Measurements from ENCODE around the gene FGF14. TPM values are rescaled to one million over a fixed set of nuclear protein-coding genes. Genes with fewer than 3 reads are reported as not detected.
A peak's percentile ranks its signal among the peaks of the same experiment; 100 is the strongest.

FGF14 gene
- polyA plus RNA-seq, 1 of the 3 experiments (the other 2 are of a cell fraction): 0.20 TPM

GRCh38 chr13:102310691-102311418 is 91.0 kb downstream of the FGF14 start:
- no peak for TF ChIP-seq MEF2A (IDR thresholded peaks at IDR 0.05; ENCODE audit: borderline replicate concordance, low read depth)
- no peak for TF ChIP-seq CHD2 (IDR thresholded peaks at IDR 0.05; ENCODE audit: low read length, partially characterized antibody)
- TF ChIP-seq ELF1 (IDR thresholded peaks at IDR 0.05): no peak
- TF ChIP-seq NFIC (IDR thresholded peaks at IDR 0.05; ENCODE audit: borderline replicate concordance): no peak
- no peak for TF ChIP-seq NRF1 (IDR thresholded peaks at IDR 0.05; ENCODE audit: low read depth, low read length)
- no peak for TF ChIP-seq TAF1 (IDR thresholded peaks at IDR 0.05; ENCODE audit: borderline replicate concordance, low read depth, low read length)
- no peak for TF ChIP-seq GABPA (IDR thresholded peaks at IDR 0.05; ENCODE audit: low read depth)
- no peak for TF ChIP-seq EP300 (IDR thresholded peaks at IDR 0.05; ENCODE audit: borderline replicate concordance in 1 of 2, low read depth in 1 of 2, low read length in 1 of 2)
- no peak for TF ChIP-seq RFX5 (IDR thresholded peaks at IDR 0.05; ENCODE audit: low read length)
- no peak for TF ChIP-seq EZH2phosphoT487 (IDR thresholded peaks at IDR 0.05; ENCODE audit: borderline replicate concordance, low read depth)
- no peak for TF ChIP-seq CTCF (IDR thresholded peaks at IDR 0.05)
- TF ChIP-seq PBX3 (IDR thresholded peaks at IDR 0.05): no peak
- no peak for TF ChIP-seq POLR2AphosphoS5 (IDR thresholded peaks at IDR 0.05; ENCODE audit: low read depth, low read length)
- no peak for TF ChIP-seq MAX (IDR thresholded peaks at IDR 0.05; ENCODE audit: low read depth)
- H3K27ac ChIP-seq (ENCODE audit: low read depth in 2 of 2, low read length in 1 of 2): peak overlapping the region in 1 of 2 experiments; percentile 1; a peak in 1 of 4 replicates
- no peak for DNase-seq
- no peak overlapping the region for H3K9ac ChIP-seq
- 81% methylated on average over 4 of the region's 4 CpGs for WGBS (ENCODE audit: low lambda C conversion rate)
- ChIA-PET POLR2A (no interaction called here), CTCF (interaction anchor here (0.7 to 1.4 kb wide), 3 partner anchors 14 to 1114 kb away, joined by 3 to 4 read pairs (median 3); no protein-coding TSS in a partner anchor)
- no peak overlapping the region for H2AFZ ChIP-seq (ENCODE audit: low read depth)
- no peaks in the 10 kb centered on the region for H3K27me3 ChIP-seq (ENCODE audit: insufficient read depth)
- no peak overlapping the region for H3K4me3 ChIP-seq (ENCODE audit: low read depth in 2 of 2, low read length in 1 of 2)
- no peaks in the 10 kb centered on the region for H3K79me2 ChIP-seq (ENCODE audit: insufficient read depth)
- H4K20me1 ChIP-seq (ENCODE audit: insufficient read depth): no peaks in the 10 kb centered on the region
- H3K36me3 ChIP-seq (replicated peaks in 1 of 2; ENCODE audit: control insufficient read depth in 1 of 2, insufficient read depth in 2 of 2, low read length in 1 of 2): no peaks in the 10 kb centered on the region
- H3K9me2 ChIP-seq: no peaks in the 10 kb centered on the region
- H3K9me3 ChIP-seq: no peaks in the 10 kb centered on the region
- no peak overlapping the region for H3K4me2 ChIP-seq
- no peaks in the 10 kb centered on the region for H3F3A ChIP-seq (replicated peaks; ENCODE audit: insufficient read depth)
- H3K4me1 ChIP-seq (ENCODE audit: control insufficient read depth in 1 of 2, insufficient read depth in 2 of 2, low read depth in 1 of 2, low read length in 1 of 2): peaks cover 0 to 35% of the 10 kb centered on the region in 2 experiments; a peak in 3 of 4 replicates

GRCh38 chr13:102309110-102309509 is 92.7 kb downstream of the FGF14 start:
- H3F3A ChIP-seq (replicated peaks; ENCODE audit: insufficient read depth): no peaks in the 10 kb centered on the region
- POLR2A ChIA-PET: no interaction called here
- 78% methylated on average over 8 of the region's 9 CpGs for WGBS (ENCODE audit: low lambda C conversion rate)
- no peak overlapping the region; a peak in 1 of 4 replicates for H3K27ac ChIP-seq (ENCODE audit: low read depth in 2 of 2, low read length in 1 of 2)
- H4K20me1 ChIP-seq (ENCODE audit: insufficient read depth): no peaks in the 10 kb centered on the region
- H3K4me2 ChIP-seq: no peak overlapping the region
- no peak overlapping the region for H3K9ac ChIP-seq
- H3K9me2 ChIP-seq: no peaks in the 10 kb centered on the region
- DNase-seq: no peak
- CTCF ChIA-PET: no interaction called here
- H3K4me3 ChIP-seq (ENCODE audit: low read depth in 2 of 2, low read length in 1 of 2): no peak overlapping the region
- no peaks in the 10 kb centered on the region for H3K9me3 ChIP-seq
- no peaks in the 10 kb centered on the region for H3K79me2 ChIP-seq (ENCODE audit: insufficient read depth)
- H3K27me3 ChIP-seq (ENCODE audit: insufficient read depth): no peaks in the 10 kb centered on the region
- H2AFZ ChIP-seq (ENCODE audit: low read depth): no peak overlapping the region
- H3K36me3 ChIP-seq (replicated peaks in 1 of 2; ENCODE audit: control insufficient read depth in 1 of 2, insufficient read depth in 2 of 2, low read length in 1 of 2): no peaks in the 10 kb centered on the region
- peaks cover 0 to 37% of the 10 kb centered on the region in 2 experiments; a peak in 3 of 4 replicates for H3K4me1 ChIP-seq (ENCODE audit: control insufficient read depth in 1 of 2, insufficient read depth in 2 of 2, low read depth in 1 of 2, low read length in 1 of 2)
- TF ChIP-seq GATA2 (CRISPR knock-in tag; IDR thresholded peaks at IDR 0.05): no peak
- TF ChIP-seq CTCF (IDR thresholded peaks at IDR 0.05): no peak
- TF ChIP-seq TAF1 (IDR thresholded peaks at IDR 0.05; ENCODE audit: borderline replicate concordance, low read depth, low read length): no peak
- no peak for TF ChIP-seq NFIC (IDR thresholded peaks at IDR 0.05; ENCODE audit: borderline replicate concordance)
- no peak for TF ChIP-seq FOXJ3 (CRISPR knock-in tag; IDR thresholded peaks at IDR 0.05)
- TF ChIP-seq MXI1 (IDR thresholded peaks at IDR 0.05; ENCODE audit: low read depth, low read length): no peak
- no peak for TF ChIP-seq NRF1 (IDR thresholded peaks at IDR 0.05; ENCODE audit: low read depth, low read length)

Data from SK-N-SH (cell line).